Measurements from ENCODE around the gene HSPD1.

Gene HSPD1

GRCh38 chr2:197517150-197517549 lies 17.5 kb upstream of the HSPD1 start:
- H3K4me3 ChIP-seq (ENCODE audit: control insufficient read depth, low read depth, low read length) = peak overlapping the region; percentile 91

GRCh38 chr2:197516393-197516761 lies 16.7 kb upstream of the HSPD1 start:
- no peak for DNase-seq (ENCODE audit: low read depth)
- no peak for TF ChIP-seq CTCF (IDR thresholded peaks at IDR 0.05; ENCODE audit: control insufficient read depth, insufficient read depth, low read depth, low read length, missing control alignments)

More at GRCh38 chr2:197517150-197517549, 17.5 kb upstream of the HSPD1 start:
- no peak for TF ChIP-seq CTCF (IDR thresholded peaks at IDR 0.05; ENCODE audit: control insufficient read depth, insufficient read depth, low read depth, low read length, missing control alignments)
- no peak for DNase-seq (ENCODE audit: low read depth)

GRCh38 chr2:197515739-197516392 lies 16.2 kb upstream of the HSPD1 start, which contains the start of gene MOB4:
TSS of gene MOB4 (plus strand) at chr2:197516066. CDS start at chr2:197516087, 21 bp downstream.
- peak; percentile 73 for DNase-seq (ENCODE audit: low read depth)
- peak within 1 kb of the TSS; percentile 91 for H3K4me3 ChIP-seq (ENCODE audit: control insufficient read depth, low read depth, low read length)
- TF ChIP-seq CTCF (IDR thresholded peaks at IDR 0.05; ENCODE audit: control insufficient read depth, insufficient read depth, low read depth, low read length, missing control alignments) = no peak

More at GRCh38 chr2:197516393-197516761, 16.7 kb upstream of the HSPD1 start:
- H3K4me3 ChIP-seq (ENCODE audit: control insufficient read depth, low read depth, low read length) = peak overlapping the region; percentile 91

- DNase-seq (ENCODE audit: low read depth) = no peak
- TF ChIP-seq CTCF (IDR thresholded peaks at IDR 0.05; ENCODE audit: control insufficient read depth, insufficient read depth, low read depth, low read length, missing control alignments) = no peak
- peak overlapping the region; percentile 91 for H3K4me3 ChIP-seq (ENCODE audit: control insufficient read depth, low read depth, low read length)
Observed at GRCh38 chr2:197515315-197515738, 15.7 kb upstream of the HSPD1 start.

- TF ChIP-seq CTCF (IDR thresholded peaks at IDR 0.05; ENCODE audit: control insufficient read depth, insufficient read depth, low read depth, low read length, missing control alignments) = no peak
- no peak overlapping the region; the same call in 1 of the 2 replicates for H3K4me3 ChIP-seq (ENCODE audit: control insufficient read depth, low read depth, low read length)
- no peak for DNase-seq (ENCODE audit: low read depth)
Observed at GRCh38 chr2:197514754-197515153, 15.1 kb upstream of the HSPD1 start.

- DNase-seq (ENCODE audit: low read depth) = no peak
- no peak for TF ChIP-seq CTCF (IDR thresholded peaks at IDR 0.05; ENCODE audit: control insufficient read depth, insufficient read depth, low read depth, low read length, missing control alignments)
- H3K4me3 ChIP-seq (ENCODE audit: control insufficient read depth, low read depth, low read length) = no peak overlapping the region
Observed at GRCh38 chr2:197513915-197514314, 14.3 kb upstream of the HSPD1 start.
